Activated gamma-delta T cell (primary cell): Measurements from ENCODE around the gene FAM53B.
A peak's percentile ranks its signal among the peaks of the same experiment; 100 is the strongest.

ENCODE experiments used
- DNase-seq: peaks from one replicate; lab custom pipeline; 2025; lab: John Stamatoyannopoulos, UW

The FAM53B gene

DNA sequence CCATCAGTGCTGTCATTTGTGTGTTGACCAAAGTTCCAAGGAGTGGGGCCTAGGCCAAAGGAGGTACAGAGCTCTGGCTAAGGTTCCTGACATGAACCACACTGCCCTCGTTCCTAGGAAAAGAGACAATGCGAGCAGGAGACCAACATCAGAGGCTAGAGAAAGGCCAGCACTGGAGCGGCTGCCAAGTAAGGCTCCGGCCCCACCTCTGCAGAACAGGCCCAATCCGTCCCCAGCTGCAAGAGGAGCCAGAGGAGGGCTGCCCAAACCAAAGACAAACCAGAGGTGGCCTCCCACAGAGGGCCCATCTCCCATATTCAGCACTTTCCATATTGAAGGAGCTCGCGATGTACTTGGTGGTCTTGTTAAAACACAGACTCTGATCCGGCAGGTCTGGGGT lies 81.0 kb downstream of the FAM53B start:
- DNase-seq: no peak

DNA sequence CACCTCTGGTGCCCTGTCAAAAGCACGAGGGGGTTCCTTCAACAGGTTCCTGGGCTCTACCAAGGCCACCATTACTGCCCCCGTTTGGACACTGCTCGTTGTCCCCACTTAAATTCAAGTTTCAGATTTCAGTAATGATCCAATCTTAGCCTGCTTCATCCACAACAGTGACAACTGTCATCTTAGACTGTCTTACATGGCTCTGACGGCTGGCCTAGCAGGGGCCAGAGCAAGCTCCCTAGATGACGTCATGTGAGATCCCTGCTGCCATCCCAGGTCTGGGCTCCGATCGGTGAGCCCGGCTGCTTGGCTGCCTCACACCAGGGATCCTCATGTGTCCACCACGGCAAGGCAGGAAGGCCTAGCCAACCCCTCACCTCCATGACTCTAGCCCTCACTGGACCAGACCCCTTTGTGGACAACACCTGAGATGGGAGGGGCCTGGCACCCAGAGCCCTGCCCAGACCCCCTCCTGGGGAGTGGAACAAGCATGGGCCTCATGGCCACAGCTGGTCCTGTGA lies 82.5 kb downstream of the FAM53B start:
- DNase-seq: no peak

DNA sequence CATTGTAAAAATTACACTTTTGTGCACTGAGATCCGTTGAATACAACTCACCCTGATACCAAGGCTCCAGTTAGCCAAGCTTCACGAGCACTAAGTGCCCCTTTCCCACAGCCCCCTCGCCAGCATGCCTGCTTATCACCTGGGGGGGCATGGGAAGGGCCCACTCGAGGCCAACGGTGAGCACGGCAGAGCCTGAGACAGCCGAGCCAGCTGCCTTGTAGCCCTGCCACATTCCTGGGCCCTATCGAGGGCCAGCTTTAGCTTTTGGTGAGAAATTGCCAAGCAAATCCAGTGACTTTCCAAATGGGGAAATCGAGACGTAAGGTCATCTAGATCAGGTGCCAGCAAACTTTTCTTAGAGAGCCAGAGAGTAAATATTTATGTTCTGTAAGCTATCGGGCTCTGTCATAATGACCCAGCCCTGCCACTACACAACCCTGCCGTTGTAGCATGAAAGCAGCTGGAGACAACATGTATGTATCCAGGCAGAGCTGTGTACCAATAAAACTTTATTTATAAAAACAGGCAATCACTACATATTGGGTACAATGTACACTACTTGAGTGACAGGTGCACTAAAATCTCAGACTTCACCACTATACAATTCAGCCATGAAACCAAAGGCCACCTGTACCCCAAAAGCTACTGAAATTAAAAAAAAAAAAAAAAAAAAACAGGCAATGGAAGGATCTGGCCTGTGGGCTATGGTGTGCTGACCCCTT lies 83.6 kb downstream of the FAM53B start:
- no peak for DNase-seq

DNA sequence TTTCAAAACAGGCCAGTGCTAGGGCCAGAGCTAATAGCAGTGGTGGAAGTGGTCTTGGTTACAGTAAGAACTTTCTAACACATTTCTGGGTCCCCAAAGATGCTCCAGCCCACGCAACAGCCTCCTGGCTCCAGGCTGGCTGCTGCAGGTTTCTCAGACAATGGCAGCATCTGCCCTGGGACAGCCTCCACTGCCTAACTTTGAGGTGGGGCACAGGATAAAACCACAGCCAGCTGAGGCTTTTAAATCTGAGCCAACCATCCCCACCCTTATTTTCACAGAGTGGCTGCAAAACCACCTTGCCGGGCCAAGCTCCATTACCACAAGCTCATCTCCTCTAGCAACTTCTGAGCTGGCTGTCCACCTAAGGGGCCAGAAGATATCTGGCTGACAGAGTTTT lies 84.8 kb downstream of the FAM53B start:
- DNase-seq: no peak

DNA sequence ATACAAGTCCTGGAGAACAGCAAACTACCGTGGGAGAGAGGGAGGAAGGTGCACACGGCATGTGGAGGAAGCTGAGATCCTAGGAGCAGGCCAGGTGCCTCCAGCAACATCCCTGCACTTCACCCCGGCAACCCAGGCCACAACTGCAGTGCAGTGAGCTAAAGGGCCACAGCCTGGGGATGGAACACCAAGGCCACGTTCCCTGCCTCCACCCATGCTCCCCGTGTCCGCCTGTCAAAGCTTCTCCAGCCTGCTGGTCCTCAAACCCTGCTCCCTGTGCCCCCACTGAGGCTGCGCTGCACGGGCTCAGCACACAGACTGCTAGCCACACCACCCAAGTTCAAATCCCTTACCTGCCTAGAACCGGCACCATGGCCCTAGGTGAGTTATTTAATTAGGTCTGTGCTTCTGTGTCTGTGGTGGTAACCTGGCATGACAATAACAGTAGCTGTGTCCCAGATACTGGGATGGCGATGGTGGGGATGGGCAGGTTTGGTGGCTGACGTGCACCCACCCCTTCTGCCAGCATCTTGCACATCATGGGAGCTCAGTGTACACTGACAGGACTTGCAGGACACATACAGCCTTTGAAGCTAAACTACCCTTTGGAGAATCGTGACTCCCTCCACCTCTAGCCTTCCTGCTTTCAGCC lies 85.5 kb downstream of the FAM53B start:
- no peak for DNase-seq

DNA sequence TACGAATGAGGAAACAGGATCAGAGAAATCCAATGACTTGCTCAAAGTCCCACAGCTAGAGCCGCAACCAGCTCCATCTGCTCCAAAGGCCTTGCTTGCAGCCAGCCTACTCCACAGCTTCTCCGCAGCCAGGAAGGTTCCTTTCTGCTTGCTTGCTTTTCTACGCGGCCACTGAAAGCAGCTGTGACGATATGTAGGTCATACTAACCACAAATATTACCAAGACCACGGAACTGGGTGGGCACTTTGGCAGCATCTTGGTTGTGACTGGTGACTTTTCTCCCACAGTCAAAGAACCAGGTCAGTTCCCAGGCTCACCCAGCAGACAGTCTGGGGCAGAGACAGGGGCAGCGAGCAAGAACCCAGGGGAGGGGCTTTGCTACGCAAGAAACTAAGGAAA lies 86.4 kb downstream of the FAM53B start:
- DNase-seq: no peak

DNA sequence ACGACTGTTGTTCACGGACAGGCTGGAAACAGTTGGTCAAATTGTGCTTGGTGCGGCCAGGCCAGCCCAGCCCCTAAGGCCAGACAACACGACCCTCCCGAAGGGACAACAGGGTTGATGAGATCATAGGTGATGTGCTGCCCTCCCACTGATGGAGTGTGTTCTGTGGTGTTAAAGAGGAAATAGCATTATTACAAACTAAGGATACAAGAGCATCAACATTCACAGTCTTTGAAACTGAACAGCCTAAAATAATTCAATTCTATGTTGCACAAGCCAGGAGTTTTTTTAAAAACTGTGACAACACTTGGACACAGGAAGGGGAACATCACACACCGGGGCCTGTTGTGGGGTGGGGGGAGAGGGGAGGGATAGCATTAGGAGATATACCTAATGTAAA lies 87.6 kb downstream of the FAM53B start:
- DNase-seq: no peak

DNA sequence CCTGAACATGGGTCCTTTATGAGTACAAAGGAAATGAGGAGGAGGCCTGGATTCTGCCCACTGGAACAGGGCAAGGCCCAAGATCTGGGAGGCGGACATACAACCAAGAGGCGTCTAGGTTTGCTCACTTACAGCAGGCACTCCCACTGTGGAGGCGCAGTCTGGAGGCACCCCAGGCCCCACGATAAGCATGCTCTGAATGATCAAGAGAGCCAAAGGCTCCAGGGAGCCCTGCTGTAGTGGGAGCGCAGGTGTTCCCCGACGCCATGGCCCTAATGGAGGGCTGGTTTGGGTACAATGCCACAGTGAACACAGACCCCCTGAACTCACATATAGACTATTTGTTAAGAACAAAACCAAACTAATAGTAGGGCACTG lies 88.1 kb downstream of the FAM53B start:
- no peak for DNase-seq

DNA sequence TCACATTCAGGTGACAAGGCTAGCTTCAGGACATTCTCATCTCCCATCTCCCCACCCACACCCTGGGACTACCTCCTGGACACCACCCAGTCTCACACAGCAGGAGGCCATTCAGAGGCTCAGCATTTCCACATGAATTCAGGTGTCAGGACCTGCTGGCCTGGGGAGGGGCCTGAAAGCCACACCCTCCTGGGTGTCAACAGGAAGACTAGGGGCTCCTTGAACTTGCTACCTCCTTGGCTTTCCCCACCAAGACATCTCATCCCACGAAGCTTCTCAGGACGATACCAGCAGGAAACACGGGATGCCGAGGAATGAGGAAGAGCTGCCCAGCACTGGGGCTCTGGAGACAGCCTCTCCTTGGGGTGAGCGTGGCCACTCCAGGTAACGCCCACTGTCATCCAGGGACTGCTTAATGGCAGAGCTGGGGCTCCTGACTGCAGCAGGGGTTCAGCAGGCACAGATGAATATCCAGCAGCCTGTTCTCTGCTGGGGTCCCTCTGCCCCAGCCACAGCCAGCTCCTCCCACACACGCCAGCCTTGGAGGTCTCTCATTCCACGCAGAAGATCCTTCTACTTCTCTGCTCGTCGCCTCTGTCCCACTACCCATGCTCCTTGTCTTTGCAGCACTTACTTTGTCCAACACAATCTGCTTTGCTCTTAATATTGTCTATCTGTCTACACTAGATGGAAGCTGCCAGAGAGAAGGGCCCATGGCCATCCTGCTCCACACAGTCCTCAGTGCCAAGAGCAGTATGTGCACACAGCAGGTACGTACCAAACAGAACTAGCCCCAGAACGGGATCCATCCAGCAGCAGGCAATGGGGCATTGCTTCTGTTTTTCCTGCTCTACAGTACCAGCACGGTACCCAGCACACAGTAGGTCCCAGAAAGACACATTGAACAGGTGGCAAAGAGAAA lies 88.7 kb downstream of the FAM53B start:
- DNase-seq: no peak

DNA sequence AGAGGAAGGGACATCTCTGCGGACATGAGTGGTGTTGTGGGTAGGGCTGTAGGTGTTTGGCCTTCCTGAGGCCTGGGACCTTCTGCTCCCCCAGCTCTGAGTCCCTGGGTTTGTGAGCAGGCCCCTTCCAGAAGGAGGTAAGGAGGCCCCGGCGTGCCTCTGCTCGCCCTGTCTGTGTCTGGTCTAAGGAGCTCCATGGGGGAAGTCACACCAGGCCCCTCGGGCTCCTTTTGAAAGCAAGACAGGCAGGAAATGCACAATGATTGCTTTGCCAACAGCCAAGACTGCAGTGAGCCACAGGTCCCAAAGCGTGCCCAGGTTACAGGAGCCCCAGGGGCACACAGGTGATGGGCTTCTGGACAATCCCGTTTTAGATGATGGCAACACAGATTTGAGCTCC lies 89.5 kb downstream of the FAM53B start:
- no peak for DNase-seq

DNA sequence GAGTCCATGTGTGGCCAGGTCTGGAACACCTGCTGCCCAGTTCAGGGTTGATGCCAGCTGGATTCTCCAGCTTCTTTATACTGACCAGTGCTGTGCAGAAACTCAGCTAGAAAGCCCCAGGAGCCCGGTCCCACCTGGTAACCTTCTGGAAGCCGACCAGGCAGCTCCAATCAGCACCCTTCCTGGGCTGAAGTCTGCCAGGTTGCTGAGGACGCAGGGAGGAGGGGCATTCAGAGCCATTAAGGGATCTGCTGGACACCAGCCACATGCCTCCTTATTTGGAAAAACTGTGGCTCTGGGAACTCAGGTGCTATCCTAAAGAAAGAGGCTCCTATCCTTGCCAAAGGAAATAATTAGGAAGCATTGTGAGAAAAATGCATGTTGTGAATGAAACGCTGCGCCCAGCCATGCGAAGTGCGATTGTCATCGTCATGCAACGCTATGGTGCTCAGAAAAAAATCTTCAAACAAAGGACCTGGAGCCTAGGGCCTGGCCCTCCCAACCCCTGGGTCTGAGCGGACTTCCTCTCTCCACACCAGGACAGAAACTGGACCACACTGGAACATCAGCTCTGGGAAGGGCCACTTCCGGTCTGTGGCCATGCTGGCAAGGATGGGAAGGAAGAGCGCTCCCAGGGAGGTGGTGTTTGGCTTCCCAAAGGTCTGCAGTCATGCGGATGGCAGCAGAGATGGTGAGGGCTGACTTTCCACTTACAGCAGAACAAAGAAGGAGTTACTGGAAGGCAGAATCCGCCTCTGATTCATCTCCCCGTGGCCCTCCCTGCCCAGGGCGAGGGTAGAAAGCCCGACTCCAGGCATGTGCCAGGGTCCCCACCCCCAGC lies 90.1 kb downstream of the FAM53B start:
- no peak for DNase-seq

DNA sequence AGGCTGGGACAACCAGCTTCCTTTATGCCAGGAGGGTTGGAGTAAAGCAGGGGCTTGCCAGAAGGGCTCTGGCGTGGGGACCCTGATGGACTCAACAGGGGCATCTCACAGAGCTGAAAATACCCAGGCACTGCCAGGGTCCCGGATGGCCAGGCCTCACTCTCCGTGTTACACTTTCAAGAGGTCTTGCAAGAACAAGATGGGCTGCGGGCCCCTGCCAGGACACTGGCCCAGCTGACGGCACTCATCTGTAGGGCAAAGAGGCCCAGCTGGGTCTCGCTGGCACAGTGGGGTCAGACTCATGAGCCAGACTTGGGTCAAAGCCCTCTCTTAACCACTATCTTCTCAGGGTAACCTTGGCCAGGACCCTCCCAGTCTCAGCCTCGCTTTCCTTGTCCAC lies 90.9 kb downstream of the FAM53B start:
- DNase-seq: no peak

DNA sequence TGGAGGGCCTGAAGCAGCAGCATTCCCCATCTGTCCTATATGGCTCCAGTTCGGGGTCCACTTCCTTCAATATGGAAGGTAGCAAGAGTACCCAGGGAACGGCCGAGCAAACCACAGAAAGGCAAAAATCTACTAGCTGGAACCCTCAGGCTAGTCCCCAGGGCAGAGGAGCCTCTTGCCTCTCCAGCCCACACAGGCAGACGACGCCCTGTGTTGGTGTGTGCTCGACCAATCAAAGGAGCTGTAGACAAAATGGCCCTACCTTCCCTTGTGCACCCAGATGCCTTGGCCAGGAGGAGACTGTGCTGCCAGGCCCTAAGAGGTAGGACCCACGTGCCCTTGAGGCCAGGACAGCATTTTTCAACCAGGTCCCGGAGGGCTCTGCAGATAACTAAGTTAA lies 91.5 kb downstream of the FAM53B start:
- DNase-seq: no peak

DNA sequence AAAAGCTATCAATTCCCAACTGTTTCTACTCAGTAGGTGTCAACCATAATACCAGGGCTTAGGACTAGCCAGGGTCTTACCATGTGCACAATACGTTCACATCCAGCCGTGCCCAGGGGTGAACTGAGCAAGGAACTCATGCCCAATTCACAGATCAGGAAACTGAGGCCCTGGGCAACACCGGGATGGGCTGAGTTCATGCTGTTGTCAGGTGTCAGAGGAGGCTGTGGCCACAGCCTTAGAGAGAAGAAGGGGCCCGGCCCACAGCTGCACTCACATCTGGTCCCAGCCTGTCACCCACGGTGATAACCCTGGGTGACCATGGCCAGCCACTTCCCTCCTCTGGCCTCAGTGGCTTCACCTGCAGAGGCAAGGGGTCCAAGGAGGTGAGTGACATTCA lies 92.0 kb downstream of the FAM53B start:
- no peak for DNase-seq

DNA sequence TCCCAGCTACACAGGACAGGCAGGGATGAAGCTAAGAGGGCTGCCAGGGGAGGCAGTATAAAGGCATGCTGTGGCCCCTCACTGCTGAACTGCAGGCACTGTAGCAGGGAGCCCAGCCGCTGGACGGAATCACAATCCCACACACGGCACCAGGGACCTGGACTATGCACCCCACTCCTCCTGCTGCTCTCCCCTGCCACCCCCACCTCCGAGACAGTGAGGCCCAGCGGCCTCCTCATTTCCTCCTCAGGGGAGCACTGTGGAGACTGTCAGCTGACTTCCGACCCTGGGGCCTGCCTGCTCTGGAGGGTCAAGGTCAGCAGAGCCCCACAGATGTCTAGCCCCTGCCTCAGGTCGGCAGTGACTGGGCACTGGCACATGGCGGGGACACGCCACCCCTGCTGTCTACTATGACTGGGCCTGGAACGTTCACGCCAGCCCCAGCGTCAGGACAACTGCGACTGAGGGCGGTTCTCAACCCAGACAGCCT lies 92.7 kb downstream of the FAM53B start:
- DNase-seq: no peak

DNA sequence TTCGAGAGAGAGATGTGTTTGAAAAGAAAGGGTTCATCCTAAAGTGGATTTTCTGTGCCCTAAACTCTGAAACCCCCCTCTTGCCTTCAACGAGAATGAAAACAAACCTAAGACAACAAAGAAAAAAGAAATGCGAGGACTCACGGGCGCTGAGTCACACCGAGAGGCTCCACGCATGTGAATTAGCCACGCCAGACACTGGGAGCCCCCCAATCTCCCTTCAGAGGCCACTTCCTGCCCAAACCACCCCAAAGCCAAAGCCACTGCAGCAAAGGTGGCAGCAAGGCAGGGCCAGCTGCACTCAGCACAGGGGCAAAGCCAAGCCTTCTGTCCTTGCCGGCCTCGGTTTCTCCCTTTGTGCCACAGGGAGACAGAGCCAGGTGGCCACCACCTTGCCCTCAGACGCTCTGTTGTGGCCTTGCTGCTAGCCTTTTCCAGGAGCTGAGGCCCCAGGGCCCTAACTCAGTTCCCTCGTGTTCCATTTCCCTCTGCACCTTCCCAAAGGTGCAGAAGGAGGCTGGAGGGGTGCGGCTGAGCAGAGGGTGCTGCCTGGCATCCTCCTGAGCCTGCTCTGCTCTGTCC lies 93.3 kb downstream of the FAM53B start:
- DNase-seq: peak; percentile 27

DNA sequence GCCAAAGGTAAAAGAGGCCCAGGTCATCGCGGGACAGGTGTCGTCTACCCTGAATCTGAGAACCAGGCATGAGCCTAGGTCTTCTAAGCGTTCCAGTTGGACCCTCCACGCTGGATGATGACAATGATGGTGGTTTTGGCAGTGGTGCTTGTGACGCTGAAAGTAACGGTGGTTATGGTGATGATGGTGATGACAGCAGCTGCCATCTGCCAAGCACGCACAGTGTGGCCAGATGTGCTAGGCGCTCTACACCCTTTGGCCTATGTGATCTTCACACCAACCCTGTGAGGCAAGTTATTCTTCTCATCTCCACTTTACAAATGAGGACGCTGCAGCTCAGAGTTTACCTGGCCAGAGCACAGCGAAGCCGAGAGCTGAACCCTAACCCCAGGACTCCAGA lies 93.9 kb downstream of the FAM53B start:
- no peak for DNase-seq

DNA sequence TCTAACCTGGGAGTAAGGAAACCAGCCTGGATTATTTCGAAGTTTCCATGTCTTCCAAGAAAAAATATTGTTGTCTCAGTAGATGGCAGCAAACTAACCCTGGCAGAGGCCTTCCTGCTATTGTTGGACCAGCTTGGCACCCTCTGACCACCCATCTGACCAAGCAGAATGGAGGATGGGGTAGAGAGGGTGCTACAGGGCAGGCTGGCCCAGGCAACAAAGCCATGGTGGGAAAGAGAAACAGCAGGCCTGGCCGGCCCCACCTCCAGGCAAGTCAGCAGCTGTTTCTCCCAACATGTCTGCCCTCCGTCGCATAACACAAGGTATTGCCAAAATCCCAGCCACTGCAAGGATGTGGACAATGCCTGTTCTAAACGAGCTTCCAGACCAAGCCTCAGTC lies 95.0 kb downstream of the FAM53B start:
- DNase-seq: no peak

DNA sequence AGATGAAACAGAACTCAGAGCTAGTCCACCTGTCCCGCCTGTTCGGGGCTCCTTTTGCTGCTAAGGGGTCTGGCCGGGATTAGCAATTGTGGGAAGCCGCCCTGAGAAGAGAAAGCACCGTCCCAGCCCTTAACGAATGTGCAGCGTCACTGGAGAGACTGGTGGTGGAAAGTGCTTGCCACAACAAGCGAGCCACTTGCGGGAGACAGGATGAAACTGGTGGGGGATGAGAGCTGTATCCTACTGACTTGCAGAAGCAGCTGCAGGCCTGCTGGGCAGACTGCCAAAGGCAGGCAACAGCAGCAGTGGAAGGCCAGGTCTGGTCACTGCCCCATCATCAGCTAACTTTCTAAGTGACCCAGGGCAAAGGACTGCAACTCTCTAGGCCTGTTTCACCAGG lies 95.4 kb downstream of the FAM53B start:
- DNase-seq: no peak

DNA sequence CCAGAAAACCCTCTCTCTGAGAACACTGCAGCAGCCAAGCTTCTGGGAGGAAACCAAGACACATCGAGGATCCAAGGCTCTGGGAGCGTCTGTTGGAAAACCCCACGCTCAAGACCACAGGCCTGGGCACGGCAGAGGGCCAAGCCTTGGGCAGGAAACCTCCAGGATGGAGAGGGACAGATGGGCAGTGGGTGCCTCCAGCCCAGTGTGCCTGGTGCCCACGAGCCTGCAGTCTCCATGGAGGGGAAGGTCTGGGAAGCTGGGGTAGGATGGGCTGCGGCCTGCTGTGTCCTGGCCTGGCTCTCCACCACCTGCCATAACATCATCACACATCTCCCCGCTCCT lies 96.1 kb downstream of the FAM53B start:
- DNase-seq: no peak

DNA sequence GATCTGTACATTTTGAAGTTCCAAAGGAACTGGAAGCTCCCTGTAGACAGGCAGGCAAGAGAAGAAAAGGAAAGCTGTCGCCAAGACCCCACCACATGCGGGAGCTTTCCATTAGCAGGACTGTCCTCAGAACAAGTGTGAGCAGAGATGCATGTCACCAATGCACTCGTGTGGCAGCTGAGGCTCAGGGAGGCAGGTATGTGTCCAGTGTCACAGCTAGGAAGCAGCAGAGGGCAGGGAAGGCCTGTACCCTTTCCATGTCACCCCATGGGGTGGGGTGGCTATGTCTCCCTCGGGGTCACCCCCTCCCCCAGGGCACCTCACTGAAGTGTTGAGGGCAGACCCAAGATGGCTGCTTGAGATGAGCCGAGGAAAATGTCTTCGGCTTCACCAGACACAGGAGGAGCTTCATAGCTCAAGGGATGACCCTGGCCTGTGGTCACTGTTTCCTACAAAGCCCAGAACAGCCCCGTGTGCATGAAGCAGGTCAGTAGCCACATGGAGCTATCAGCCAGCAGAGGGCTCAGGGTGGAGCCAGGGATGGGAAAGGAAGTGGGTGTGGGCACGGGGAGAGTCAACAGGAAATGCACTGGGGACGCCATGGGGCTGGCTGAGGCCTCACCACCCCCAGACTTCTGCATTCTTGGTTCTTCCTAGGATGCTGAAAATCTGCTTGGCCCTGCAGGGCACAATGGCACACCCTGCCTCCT lies 96.6 kb downstream of the FAM53B start:
- no peak for DNase-seq
